GM23338 (cell line): ENCODE measurements around the gene PRR19. TPM values are rescaled to one million over a fixed set of nuclear protein-coding genes. Genes with fewer than 3 reads are reported as not detected.

ENCODE experiments used
- ATAC-seq: fragments of 200-7000 bp; cut with Tn5 transposase; 3 replicates; pipeline ENCODE4 v1.9.1; 2020
- DNase-seq: peaks from one replicate; pipeline ENCODE4 v3.0.0-alpha.2; 2015; ENCODE audit warnings: low spot score
- H2AFZ ChIP-seq: fragments of 200-600 bp; sonication (generic); 2 replicates; pipeline ENCODE4 v1.8.0; 2016; ENCODE audit warnings: antibody characterized with exemption, mild to moderate bottlenecking, moderate library complexity
- H3F3A ChIP-seq: fragments of 200-600 bp; sonication (generic); replicated peaks from 2 replicates; pipeline ENCODE4 v1.8.0; 2017; ENCODE audit warnings: antibody characterized with exemption, mixed run types, low read depth
- H3K27ac ChIP-seq: fragments of 200-600 bp; sonication (generic); 2 replicates; pipeline ENCODE4 v1.6.1; 2016; ENCODE audit warnings: low read depth
- H3K27me3 ChIP-seq: fragments of 200-600 bp; sonication (generic); 2 replicates; pipeline ENCODE4 v1.8.0; 2016; ENCODE audit warnings: mild to moderate bottlenecking, mixed run types, moderate library complexity; ENCODE audit not compliant: insufficient read depth
- H3K36me3 ChIP-seq: fragments of 200-600 bp; sonication (generic); 2 replicates; pipeline ENCODE4 v1.8.0; 2016; ENCODE audit warnings: mild to moderate bottlenecking; ENCODE audit not compliant: insufficient read depth
- H3K4me1 ChIP-seq: fragments of 200-600 bp; sonication (generic); 2 replicates; pipeline ENCODE4 v1.8.0; 2016; ENCODE audit warnings: mild to moderate bottlenecking, moderate library complexity; ENCODE audit not compliant: insufficient read depth
- H3K4me2 ChIP-seq: fragments of 200-600 bp; sonication (generic); 2 replicates; pipeline ENCODE4 v1.7.1; 2017; ENCODE audit warnings: mixed run types
- H3K4me3 ChIP-seq: fragments of 200-600 bp; sonication (generic); 2 replicates; pipeline ENCODE4 v1.6.1; 2016; ENCODE audit warnings: mixed run types
- H3K79me2 ChIP-seq: fragments of 200-600 bp; sonication (generic); replicated peaks from 2 replicates; pipeline ENCODE4 v1.8.0; 2017; ENCODE audit warnings: mild to moderate bottlenecking; ENCODE audit not compliant: insufficient read depth
- H3K9me2 ChIP-seq: fragments of 200-600 bp; sonication (generic); 2 replicates; pipeline ENCODE4 v1.8.0; 2017; ENCODE audit not compliant: insufficient read depth
- H4K20me1 ChIP-seq: fragments of 200-600 bp; sonication (generic); replicated peaks from 2 replicates; pipeline ENCODE4 v1.8.0; 2017; ENCODE audit warnings: mild to moderate bottlenecking; ENCODE audit not compliant: insufficient read depth
- H3K27ac Mint-ChIP-seq: 2 replicates; pipeline ENCODE4 v1.8.0; 2020; ENCODE audit warnings: inconsistent platforms, mild to moderate bottlenecking, moderate library complexity, mixed read lengths
- H3K27me3 Mint-ChIP-seq: 3 replicates; pipeline ENCODE4 v1.8.0; 2022; ENCODE audit warnings: low read depth, mild to moderate bottlenecking, moderate library complexity, mixed read lengths, inconsistent platforms; ENCODE audit not compliant: insufficient read depth, poor library complexity
- H3K36me3 Mint-ChIP-seq: 3 replicates; pipeline ENCODE4 v1.8.0; 2021; ENCODE audit warnings: low read depth, mild to moderate bottlenecking, inconsistent platforms, moderate library complexity, mixed read lengths
- H3K4me1 Mint-ChIP-seq: 3 replicates; pipeline ENCODE4 v1.8.0; 2020; ENCODE audit warnings: mild to moderate bottlenecking, inconsistent platforms, mixed read lengths
- H3K4me3 Mint-ChIP-seq: 3 replicates; pipeline ENCODE4 v1.8.0; 2021; ENCODE audit warnings: moderate library complexity, mild to moderate bottlenecking, inconsistent platforms, mixed read lengths
- H3K9me3 Mint-ChIP-seq: 3 replicates; pipeline ENCODE4 v1.8.0; 2020; ENCODE audit warnings: moderate library complexity, mild to moderate bottlenecking, inconsistent platforms, mixed read lengths
- CREB1 ChIP-seq: fragments of 250-450 bp; sonication (Bioruptor Pico); IDR thresholded peaks from 2 replicates; pipeline ENCODE4 v1.5.0; 2020; ENCODE audit warnings: low read depth, mild to moderate bottlenecking, moderate library complexity
- EZH2 ChIP-seq: fragments of 200-600 bp; sonication (generic); IDR thresholded peaks from one replicate; pipeline ENCODE4 v1.8.0; 2017; ENCODE audit warnings: antibody characterized with exemption, mild to moderate bottlenecking, low read depth; ENCODE audit not compliant: unreplicated experiment
- EZH2phosphoT487 ChIP-seq: fragments of 200-600 bp; sonication (generic); IDR thresholded peaks from one replicate; pipeline ENCODE4 v1.8.1; 2018; ENCODE audit warnings: antibody characterized with exemption; ENCODE audit not compliant: unreplicated experiment
- JUNB ChIP-seq: IDR thresholded peaks from one replicate; pipeline ENCODE4 v1.6.1; 2016; ENCODE audit warnings: antibody characterized with exemption; ENCODE audit not compliant: unreplicated experiment
- STAT1 ChIP-seq: IDR thresholded peaks from one replicate; pipeline ENCODE4 v1.6.1; 2016; ENCODE audit warnings: antibody characterized with exemption; ENCODE audit not compliant: unreplicated experiment
- ZNF114 ChIP-seq: fragments of 250-450 bp; sonication (Bioruptor Pico); IDR thresholded peaks from 2 replicates; pipeline ENCODE4 v1.5.0; 2020; ENCODE audit warnings: mild to moderate bottlenecking, moderate library complexity
- ZNF331 ChIP-seq: fragments of 250-450 bp; sonication (Bioruptor Pico); IDR thresholded peaks from 2 replicates; pipeline ENCODE4 v1.5.0; 2020; ENCODE audit warnings: low read depth, mild to moderate bottlenecking, moderate library complexity
- polyA plus RNA-seq: library from polyadenylated mRNA; unstranded; fragments of >200 nt; fragmentation: Nextera tagmentation; extraction: Ambion mirVana; gene quantifications from 2 replicates; pipeline ENCODE4 v1.2.1, GENCODE V29; 2016
- total RNA-seq: library from RNA; depleted of rRNA; stranded (reverse); fragments of >200 nt; shearing (Covaris generic); gene quantifications from 2 replicates; pipeline ENCODE4 v1.2.3, GENCODE V29; 2014
- TF ChIP-seq, protein P1 (sequence below): fragments of 250-450 bp; sonication (Bioruptor Pico); IDR thresholded peaks from 2 replicates; pipeline ENCODE4 v1.5.0; 2020; ENCODE audit warnings: mild to moderate bottlenecking, moderate library complexity
- TF ChIP-seq, protein P2 (sequence below): IDR thresholded peaks from 2 replicates; pipeline ENCODE4 v1.6.1; 2016; ENCODE audit warnings: antibody characterized with exemption

PRR19 gene
- total and polyA plus RNA-seq, 2 experiments from 2014 or later: 3.6 to 4.1 TPM

DNA sequence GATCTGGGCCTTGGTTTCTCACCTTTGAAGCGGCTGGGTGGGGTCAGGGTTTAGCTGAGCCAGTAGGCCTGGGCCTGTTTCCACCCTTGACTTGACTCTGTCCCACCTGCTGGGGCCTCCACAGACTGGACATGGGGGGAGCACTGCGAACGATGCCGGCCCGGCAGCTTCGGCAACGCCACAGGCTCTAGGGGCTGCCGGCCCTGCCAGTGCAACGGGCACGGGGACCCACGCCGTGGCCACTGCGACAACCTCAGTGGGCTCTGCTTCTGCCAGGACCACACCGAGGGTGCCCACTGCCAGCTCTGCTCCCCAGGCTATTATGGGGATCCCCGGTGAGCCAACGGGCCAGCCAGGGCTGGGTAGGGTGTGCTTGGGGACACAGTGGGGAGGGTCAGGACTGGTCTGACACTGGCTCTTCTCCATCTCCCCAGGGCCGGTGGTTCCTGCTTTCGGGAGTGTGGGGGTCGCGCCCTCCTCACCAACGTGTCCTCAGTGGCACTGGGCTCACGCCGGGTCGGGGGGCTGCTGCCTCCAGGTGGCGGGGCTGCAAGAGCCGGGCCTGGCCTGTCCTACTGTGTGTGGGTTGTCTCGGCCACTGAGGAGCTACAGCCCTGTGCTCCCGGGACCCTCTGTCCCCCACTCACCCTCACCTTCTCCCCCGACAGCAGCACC, 51.5 kb downstream of the PRR19 start (continued):
- TF ChIP-seq, protein P1, sequence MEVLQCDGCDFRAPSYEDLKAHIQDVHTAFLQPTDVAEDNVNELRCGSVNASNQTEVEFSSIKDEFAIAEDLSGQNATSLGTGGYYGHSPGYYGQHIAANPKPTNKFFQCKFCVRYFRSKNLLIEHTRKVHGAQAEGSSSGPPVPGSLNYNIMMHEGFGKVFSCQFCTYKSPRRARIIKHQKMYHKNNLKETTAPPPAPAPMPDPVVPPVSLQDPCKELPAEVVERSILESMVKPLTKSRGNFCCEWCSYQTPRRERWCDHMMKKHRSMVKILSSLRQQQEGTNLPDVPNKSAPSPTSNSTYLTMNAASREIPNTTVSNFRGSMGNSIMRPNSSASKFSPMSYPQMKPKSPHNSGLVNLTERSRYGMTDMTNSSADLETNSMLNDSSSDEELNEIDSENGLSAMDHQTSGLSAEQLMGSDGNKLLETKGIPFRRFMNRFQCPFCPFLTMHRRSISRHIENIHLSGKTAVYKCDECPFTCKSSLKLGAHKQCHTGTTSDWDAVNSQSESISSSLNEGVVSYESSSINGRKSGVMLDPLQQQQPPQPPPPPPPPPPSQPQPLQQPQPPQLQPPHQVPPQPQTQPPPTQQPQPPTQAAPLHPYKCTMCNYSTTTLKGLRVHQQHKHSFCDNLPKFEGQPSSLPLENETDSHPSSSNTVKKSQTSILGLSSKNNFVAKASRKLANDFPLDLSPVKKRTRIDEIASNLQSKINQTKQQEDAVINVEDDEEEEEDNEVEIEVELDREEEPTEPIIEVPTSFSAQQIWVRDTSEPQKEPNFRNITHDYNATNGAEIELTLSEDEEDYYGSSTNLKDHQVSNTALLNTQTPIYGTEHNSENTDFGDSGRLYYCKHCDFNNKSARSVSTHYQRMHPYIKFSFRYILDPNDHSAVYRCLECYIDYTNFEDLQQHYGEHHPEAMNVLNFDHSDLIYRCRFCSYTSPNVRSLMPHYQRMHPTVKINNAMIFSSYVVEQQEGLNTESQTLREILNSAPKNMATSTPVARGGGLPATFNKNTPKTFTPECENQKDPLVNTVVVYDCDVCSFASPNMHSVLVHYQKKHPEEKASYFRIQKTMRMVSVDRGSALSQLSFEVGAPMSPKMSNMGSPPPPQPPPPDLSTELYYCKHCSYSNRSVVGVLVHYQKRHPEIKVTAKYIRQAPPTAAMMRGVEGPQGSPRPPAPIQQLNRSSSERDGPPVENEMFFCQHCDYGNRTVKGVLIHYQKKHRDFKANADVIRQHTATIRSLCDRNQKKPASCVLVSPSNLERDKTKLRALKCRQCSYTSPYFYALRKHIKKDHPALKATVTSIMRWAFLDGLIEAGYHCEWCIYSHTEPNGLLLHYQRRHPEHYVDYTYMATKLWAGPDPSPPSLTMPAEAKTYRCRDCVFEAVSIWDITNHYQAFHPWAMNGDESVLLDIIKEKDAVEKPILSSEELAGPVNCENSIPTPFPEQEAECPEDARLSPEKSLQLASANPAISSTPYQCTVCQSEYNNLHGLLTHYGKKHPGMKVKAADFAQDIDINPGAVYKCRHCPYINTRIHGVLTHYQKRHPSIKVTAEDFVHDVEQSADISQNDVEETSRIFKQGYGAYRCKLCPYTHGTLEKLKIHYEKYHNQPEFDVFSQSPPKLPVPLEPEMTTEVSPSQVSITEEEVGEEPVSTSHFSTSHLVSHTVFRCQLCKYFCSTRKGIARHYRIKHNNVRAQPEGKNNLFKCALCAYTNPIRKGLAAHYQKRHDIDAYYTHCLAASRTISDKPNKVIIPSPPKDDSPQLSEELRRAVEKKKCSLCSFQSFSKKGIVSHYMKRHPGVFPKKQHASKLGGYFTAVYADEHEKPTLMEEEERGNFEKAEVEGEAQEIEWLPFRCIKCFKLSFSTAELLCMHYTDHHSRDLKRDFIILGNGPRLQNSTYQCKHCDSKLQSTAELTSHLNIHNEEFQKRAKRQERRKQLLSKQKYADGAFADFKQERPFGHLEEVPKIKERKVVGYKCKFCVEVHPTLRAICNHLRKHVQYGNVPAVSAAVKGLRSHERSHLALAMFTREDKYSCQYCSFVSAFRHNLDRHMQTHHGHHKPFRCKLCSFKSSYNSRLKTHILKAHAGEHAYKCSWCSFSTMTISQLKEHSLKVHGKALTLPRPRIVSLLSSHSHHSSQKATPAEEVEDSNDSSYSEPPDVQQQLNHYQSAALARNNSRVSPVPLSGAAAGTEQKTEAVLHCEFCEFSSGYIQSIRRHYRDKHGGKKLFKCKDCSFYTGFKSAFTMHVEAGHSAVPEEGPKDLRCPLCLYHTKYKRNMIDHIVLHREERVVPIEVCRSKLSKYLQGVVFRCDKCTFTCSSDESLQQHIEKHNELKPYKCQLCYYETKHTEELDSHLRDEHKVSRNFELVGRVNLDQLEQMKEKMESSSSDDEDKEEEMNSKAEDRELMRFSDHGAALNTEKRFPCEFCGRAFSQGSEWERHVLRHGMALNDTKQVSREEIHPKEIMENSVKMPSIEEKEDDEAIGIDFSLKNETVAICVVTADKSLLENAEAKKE (CRISPR knock-in tag): no peak
- no peak for TF ChIP-seq CREB1
- TF ChIP-seq, protein P2, sequence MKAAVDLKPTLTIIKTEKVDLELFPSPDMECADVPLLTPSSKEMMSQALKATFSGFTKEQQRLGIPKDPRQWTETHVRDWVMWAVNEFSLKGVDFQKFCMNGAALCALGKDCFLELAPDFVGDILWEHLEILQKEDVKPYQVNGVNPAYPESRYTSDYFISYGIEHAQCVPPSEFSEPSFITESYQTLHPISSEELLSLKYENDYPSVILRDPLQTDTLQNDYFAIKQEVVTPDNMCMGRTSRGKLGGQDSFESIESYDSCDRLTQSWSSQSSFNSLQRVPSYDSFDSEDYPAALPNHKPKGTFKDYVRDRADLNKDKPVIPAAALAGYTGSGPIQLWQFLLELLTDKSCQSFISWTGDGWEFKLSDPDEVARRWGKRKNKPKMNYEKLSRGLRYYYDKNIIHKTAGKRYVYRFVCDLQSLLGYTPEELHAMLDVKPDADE: no peak
- TF ChIP-seq JUNB: no peak
- no peak for TF ChIP-seq STAT1
- TF ChIP-seq ZNF114 (CRISPR knock-in tag): no peak
- no peak for TF ChIP-seq EZH2
- TF ChIP-seq EZH2phosphoT487: no peak

DNA sequence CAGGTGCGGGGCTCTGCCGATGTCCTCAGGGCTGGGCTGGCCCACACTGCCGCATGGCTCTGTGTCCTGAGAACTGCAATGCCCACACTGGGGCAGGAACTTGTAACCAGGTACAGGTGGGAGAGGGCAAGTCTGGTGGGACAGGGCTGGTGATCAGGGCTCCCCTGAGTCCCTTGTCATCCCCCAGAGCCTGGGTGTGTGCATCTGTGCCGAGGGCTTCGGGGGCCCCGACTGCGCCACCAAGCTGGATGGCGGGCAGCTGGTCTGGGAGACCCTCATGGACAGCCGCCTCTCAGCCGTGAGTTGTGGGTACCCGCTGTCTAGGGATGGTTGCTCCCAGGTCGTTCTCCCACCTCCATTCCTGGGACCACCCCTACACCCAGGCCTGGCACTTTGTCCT, 54.0 kb downstream of the PRR19 start:
- Mint-ChIP-seq H3K4me1 (peaks cover 17% of the 10 kb centered on the region), H3K27me3 (peaks cover 9% of the 10 kb centered on the region)
- H3K36me3 ChIP-seq: no peaks in the 10 kb centered on the region

More for the DNA sequence above, 54.0 kb downstream of the PRR19 start:
- Mint-ChIP-seq H3K36me3 (peaks cover 21% of the 10 kb centered on the region), H3K9me3 (peaks cover 3% of the 10 kb centered on the region; the same call in 2 of the 3 replicates), H3K4me3 (no peak overlapping the region), H3K27ac (no peak overlapping the region)
- no peak overlapping the region for H3K4me3 ChIP-seq
- DNase-seq (no peak), ATAC-seq (no peak)
- no peaks in the 10 kb centered on the region; the same call in 1 of the 2 replicates for H3K4me1 ChIP-seq
- no peak overlapping the region for H3K4me2 ChIP-seq
- no peaks in the 10 kb centered on the region for H3K27me3 ChIP-seq
- no peaks in the 10 kb centered on the region for H3F3A ChIP-seq
- H3K79me2 ChIP-seq: no peaks in the 10 kb centered on the region
- H4K20me1 ChIP-seq: no peaks in the 10 kb centered on the region
- no peak overlapping the region for H3K27ac ChIP-seq
- no peaks in the 10 kb centered on the region for H3K9me2 ChIP-seq
- TF ChIP-seq ZNF331 (CRISPR knock-in tag): no peak
- no peak overlapping the region for H2AFZ ChIP-seq
